HG02759 (cell line): ENCODE measurements around the gene SELENOH.

Source experiments
- ATAC-seq: cut with Tn5 transposase; IDR thresholded peaks from one replicate; pipeline ENCODE4 v1.9.1; 2021; ENCODE audit warnings: mild to moderate bottlenecking, moderate library complexity; ENCODE audit not compliant: unreplicated experiment

The SELENOH gene

DNA sequence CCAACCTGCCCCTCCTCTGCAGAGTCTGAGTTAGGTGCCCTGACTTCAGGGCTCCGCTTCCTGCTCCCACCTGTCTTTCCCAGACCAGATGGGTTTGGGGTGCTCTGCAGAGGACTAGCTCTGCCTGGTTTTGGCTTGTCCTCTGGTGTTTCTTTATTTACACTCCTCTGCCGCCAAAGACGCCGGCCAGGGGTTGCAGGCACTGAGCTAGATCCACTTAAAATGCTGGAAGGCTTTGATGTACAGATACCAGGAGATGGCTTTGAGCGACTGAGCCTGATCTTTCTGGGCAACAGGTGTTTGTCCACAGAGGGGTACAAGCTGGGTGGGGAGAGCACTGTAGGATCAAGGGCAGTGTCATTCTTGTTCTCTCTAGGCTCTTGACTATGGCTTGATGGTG lies 3.9 kb downstream of the SELENOH start:
- no peak for ATAC-seq

DNA sequence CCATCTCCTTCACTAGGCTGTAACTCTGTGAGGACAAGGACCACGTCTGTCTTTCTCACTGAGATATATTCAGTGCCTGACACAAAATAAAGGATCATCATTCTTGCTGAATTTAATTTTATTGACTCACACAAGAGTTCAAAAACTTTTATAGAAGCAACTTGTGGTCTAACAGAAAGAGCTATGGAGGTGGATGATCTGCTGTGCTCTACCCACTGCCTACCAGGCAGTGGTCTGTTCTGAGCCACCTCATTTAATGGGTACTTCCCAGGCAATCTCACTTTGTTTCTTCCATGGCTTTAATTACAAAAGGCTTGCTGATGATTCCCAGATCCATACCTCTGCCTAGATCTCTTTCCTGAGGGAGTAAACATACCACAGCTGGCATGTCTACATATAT lies 5.6 kb downstream of the SELENOH start:
- ATAC-seq, result no peak

GRCh38 chr11:57751176-57751575 lies 9.9 kb downstream of the SELENOH start:
- no peak for ATAC-seq

DNA sequence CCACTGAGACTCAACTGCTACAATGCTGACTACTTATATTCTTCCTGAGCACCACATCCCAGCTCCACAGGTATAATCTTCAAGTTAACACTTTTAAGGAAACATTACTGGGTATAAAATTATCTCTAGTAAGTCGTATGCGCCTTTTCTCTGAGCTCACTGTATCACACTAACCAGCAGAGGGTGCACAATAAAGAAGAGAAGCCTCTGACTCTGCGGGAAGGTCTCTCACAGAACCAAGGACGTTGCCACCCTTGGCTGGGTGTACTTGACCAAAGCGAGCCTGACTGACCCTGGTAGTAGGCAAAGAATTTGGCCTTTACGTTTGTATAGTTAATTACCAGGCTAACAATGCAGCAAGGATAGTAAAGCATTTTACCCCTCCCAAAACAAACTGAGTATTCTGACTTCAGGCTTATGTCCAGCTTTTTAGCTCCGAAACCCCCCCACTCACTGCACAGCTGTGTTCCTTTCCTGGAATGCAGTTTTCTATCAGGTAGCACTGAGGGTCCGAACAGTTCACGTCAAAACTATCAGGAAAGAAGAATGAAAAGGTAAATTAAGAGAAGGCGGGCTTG lies 10.5 kb downstream of the SELENOH start, which contains the start of gene BTBD18:
TSS of gene BTBD18 (minus strand) at position 144 of the 578 bp plus-strand sequence. CDS start 631 bp downstream, outside the sequence.
- no peak for ATAC-seq

- no peak for ATAC-seq
Observed at GRCh38 chr11:57752954-57753353, 11.7 kb downstream of the SELENOH start.

DNA sequence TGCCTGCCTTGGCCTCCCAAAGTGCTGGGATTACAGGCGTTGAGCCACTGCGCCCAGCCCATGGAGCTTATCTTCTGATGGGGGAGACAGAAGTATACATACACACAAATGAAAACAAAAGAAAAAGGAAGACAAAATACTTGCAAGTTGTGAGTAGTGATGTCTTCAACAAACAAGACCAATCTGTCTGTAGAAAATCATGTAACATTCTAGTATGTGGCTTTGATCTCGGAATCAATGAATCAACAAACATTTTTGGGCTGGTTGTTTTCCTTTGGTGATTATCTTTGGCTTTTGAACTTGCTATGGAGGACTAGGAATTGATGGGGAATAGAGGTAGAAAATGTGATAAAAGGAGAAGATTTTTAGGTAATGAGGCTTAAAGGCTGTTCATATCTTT lies 16.9 kb downstream of the SELENOH start:
- ATAC-seq, result no peak

GRCh38 chr11:57761301-57762234 lies 20.3 kb downstream of the SELENOH start, which contains the start of gene CTNND1:
TSS of gene CTNND1 (plus strand) at chr11:57761802. CDS start at chr11:57791479, 29,677 bp downstream.
- peak; percentile 93 for ATAC-seq

GRCh38 chr11:57762235-57762861 lies 21.1 kb downstream of the SELENOH start:
- no peak for ATAC-seq

DNA sequence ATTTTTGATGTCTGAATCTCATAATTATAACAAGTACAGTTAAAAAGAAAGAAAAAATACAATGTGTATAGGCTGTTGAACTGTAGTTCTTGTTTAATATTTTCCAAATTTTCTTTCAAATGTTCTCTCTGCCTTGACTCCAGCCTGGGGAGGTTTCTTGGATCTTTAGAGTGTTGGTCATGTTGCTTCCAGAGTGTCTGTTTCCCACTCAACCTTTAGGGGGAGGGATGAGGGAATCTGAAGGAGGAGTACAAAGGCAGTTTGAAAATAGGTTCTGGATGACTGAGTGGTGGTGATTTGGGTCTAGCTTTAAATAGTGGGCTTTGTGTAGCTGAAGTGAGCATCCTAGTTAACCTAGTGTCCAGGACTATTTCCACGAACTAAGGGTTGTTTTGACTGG lies 22.3 kb downstream of the SELENOH start:
- ATAC-seq, result no peak

DNA sequence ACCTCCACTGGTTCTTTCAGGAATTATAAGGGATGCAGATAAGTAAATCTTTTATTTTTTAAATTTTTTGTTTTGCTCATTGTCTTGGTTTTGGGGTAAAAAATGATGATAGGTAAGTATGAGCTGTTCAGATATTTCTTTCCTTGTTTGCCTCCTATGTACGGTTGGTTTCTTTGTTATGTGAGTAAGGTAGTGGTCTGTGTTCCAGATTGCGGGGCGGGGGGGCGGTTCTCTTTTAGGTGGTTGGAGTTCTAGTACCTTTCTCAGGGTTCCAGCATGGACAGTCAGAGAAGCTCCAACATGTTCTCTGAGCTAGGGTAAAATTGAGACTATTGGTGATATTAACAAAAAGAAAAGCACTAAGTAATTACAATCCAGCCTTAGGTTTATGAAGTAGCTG lies 22.7 kb downstream of the SELENOH start:
- no peak for ATAC-seq

GRCh38 chr11:57764566-57764965 lies 23.3 kb downstream of the SELENOH start:
- ATAC-seq, result no peak

DNA sequence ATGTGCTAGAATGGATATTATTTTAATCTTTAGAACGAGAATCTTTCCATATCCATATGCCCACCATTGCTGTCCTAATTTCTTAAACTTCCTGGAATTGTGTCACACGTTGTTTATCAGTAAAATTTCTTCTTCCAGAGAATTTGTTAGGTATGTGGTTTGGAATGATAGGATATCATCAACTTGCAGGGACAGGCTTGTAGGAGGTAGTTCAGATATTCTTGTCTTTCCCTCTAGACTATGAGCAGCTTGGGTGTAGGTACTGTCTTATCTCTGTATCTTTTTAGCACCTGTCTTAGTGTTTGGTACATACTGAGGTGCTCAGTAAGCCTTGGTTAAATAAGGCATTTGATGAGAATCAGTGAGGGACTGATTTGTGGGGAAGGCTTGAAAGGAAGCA lies 23.7 kb downstream of the SELENOH start:
- no peak for ATAC-seq

GRCh38 chr11:57770793-57771192 lies 29.5 kb downstream of the SELENOH start:
- no peak for ATAC-seq

GRCh38 chr11:57771365-57771764 lies 30.1 kb downstream of the SELENOH start:
- ATAC-seq, result no peak

GRCh38 chr11:57772562-57772961 lies 31.3 kb downstream of the SELENOH start:
- ATAC-seq, result no peak

DNA sequence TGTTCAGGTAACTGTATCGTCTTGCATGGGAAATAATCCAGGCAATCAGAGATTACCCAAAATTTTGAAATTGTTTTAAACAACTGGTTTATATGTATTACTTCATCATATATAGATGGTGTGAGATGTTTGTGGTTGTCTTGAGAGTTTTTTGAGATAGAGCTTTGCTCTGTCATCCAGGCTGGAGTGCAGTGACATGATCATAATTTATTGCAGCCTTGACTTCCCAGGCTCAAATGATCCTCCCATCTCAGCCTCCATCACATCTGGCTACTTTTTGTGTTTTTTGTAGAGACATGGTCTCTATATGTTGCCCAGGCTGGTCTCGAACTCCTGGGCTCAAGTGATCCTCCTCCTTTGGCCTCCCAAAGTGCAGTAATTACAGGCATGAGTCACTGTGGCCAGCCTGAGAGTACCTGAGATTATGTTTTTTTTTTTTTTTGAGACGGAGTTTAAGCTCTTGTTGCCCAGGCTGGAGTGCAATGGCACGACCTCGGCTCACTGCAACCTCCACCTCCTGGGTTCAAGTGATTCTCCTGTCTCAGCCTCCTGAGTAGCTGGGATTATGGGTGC lies 31.8 kb downstream of the SELENOH start:
- no peak for ATAC-seq

GRCh38 chr11:57775491-57775890 lies 34.2 kb downstream of the SELENOH start:
- ATAC-seq, result no peak

GRCh38 chr11:57776031-57776521 lies 34.8 kb downstream of the SELENOH start:
- no peak for ATAC-seq

- ATAC-seq, result no peak
Observed at GRCh38 chr11:57776577-57777210, 35.4 kb downstream of the SELENOH start.

DNA sequence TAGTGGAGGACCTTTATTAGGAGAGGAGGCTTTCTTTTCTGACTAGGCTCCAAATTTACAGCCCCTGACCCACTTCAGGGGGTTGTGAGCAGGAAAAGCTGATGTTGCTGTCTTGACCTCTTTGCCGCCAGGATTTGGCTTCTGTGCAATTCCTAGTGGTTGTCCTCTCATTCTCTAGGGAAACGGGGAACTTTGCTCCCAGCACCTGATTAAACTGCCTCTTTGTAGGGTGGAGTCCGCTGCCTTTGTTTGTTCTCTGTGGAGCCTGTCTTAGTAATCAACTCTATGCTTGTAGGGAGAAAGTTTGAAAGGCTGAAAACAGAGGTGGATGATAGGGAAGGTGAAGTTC lies 36.7 kb downstream of the SELENOH start:
- ATAC-seq, result no peak
